Measurements from ENCODE around the gene ACSM6. TPM values are rescaled to one million over a fixed set of nuclear protein-coding genes. Genes with fewer than 3 reads are reported as not detected.

ACSM6 gene
- total and polyA plus RNA-seq, 2 of the 8 experiments (the other 6 are each of a cell fraction or from before 2014, with no cell fraction given): 0.33 TPM; not detected in 1

- no peak for TF ChIP-seq KDM5A (IDR thresholded peaks at IDR 0.05; ENCODE audit: low read length)
Observed at GRCh38 chr10:95263864-95264226, 69.8 kb downstream of the ACSM6 start (continued).

Measured in H1 (cell line).